Measurements from ENCODE around the gene ATP6V0E1.
"Not testable (repeated sequence)": the region's sequence is repeated elsewhere in the genome, so short reads cannot be mapped to it uniquely, and the experiment has no call there.

ATP6V0E1 gene

GRCh38 chr5:173029499-173029921, 45.9 kb downstream of the ATP6V0E1 start:
- no peak overlapping the region for H3K4me2 ChIP-seq (ENCODE audit: low read depth, low read length, poor library complexity, severe bottlenecking)
- TF ChIP-seq EZH2phosphoT487 (IDR thresholded peaks at IDR 0.05; ENCODE audit: borderline replicate concordance) (no peak), CTCF (conservative IDR thresholded peaks at IDR 0.05; ENCODE audit: low read length) (no peak)
- no peaks in the 10 kb centered on the region for H3K9me3 ChIP-seq (ENCODE audit: insufficient read depth, low read depth, low read length)

GRCh38 chr5:173032096-173032495, 48.5 kb downstream of the ATP6V0E1 start:
- not testable (repeated sequence) for H3K4me2 ChIP-seq (ENCODE audit: low read depth, low read length, poor library complexity, severe bottlenecking); H3K9me2 ChIP-seq (replicated peaks; ENCODE audit: low read depth, low read length); H3K79me2 ChIP-seq (ENCODE audit: insufficient read depth, low read length); H3K9me3 ChIP-seq (ENCODE audit: insufficient read depth, low read depth, low read length); H3K27me3 ChIP-seq (ENCODE audit: insufficient read depth, low read length, poor library complexity, severe bottlenecking); H3K9ac ChIP-seq (ENCODE audit: low read depth, low read length, poor library complexity, severe bottlenecking); H3F3A ChIP-seq (ENCODE audit: low read depth); H4K20me1 ChIP-seq (ENCODE audit: insufficient read depth, low read length, poor library complexity, severe bottlenecking); H2AFZ ChIP-seq (ENCODE audit: low read length); H3K36me3 ChIP-seq (ENCODE audit: insufficient read depth, low read length); H3K4me3 ChIP-seq (ENCODE audit: low read length, poor library complexity, severe bottlenecking); H3K4me1 ChIP-seq (ENCODE audit: insufficient read depth, low read length, poor library complexity, severe bottlenecking)

More at GRCh38 chr5:173029499-173029921, 45.9 kb downstream of the ATP6V0E1 start:
- no peak overlapping the region for H2AFZ ChIP-seq (ENCODE audit: low read length)
- H3K27me3 ChIP-seq (ENCODE audit: insufficient read depth, low read length, poor library complexity, severe bottlenecking) = no peaks in the 10 kb centered on the region
- no peaks in the 10 kb centered on the region for H3F3A ChIP-seq (ENCODE audit: low read depth)
- H3K4me3 ChIP-seq (ENCODE audit: low read length, poor library complexity, severe bottlenecking) = no peak overlapping the region
- no peaks in the 10 kb centered on the region for H3K4me1 ChIP-seq (ENCODE audit: insufficient read depth, low read length, poor library complexity, severe bottlenecking)
- H3K9me2 ChIP-seq (replicated peaks; ENCODE audit: low read depth, low read length) = no peaks in the 10 kb centered on the region
- no peaks in the 10 kb centered on the region for H4K20me1 ChIP-seq (ENCODE audit: insufficient read depth, low read length, poor library complexity, severe bottlenecking)
- peaks cover 12% of the 10 kb centered on the region; the same call in 1 of the 2 replicates for H3K79me2 ChIP-seq (ENCODE audit: insufficient read depth, low read length)
- H3K36me3 ChIP-seq (ENCODE audit: insufficient read depth, low read length) = peaks cover 1% of the 10 kb centered on the region; the same call in 1 of the 2 replicates
- H3K9ac ChIP-seq (ENCODE audit: low read depth, low read length, poor library complexity, severe bottlenecking) = no peak overlapping the region

- Histone ChIP-seq H4K20me1 (ENCODE audit: insufficient read depth, low read length, poor library complexity, severe bottlenecking) (no peaks in the 10 kb centered on the region), H3K79me2 (ENCODE audit: insufficient read depth, low read length) (peaks cover 3% of the 10 kb centered on the region; the same call in 1 of the 2 replicates), H3K27me3 (ENCODE audit: insufficient read depth, low read length, poor library complexity, severe bottlenecking) (no peaks in the 10 kb centered on the region), H2AFZ (ENCODE audit: low read length) (no peak overlapping the region), H3K9ac (ENCODE audit: low read depth, low read length, poor library complexity, severe bottlenecking) (no peak overlapping the region), H3F3A (ENCODE audit: low read depth) (no peaks in the 10 kb centered on the region), H3K36me3 (ENCODE audit: insufficient read depth, low read length) (peaks cover 6% of the 10 kb centered on the region; the same call in 1 of the 2 replicates), H3K9me2 (replicated peaks; ENCODE audit: low read depth, low read length) (no peaks in the 10 kb centered on the region), H3K4me3 (ENCODE audit: low read length, poor library complexity, severe bottlenecking) (no peak overlapping the region), H3K4me1 (ENCODE audit: insufficient read depth, low read length, poor library complexity, severe bottlenecking) (no peaks in the 10 kb centered on the region), H3K9me3 (ENCODE audit: insufficient read depth, low read depth, low read length) (no peaks in the 10 kb centered on the region), H3K4me2 (ENCODE audit: low read depth, low read length, poor library complexity, severe bottlenecking) (no peak overlapping the region)
- no peak for TF ChIP-seq CTCF (conservative IDR thresholded peaks at IDR 0.05; ENCODE audit: low read length)
- TF ChIP-seq EZH2phosphoT487 (IDR thresholded peaks at IDR 0.05; ENCODE audit: borderline replicate concordance) = no peak
Observed at GRCh38 chr5:173032730-173033129, 49.2 kb downstream of the ATP6V0E1 start.

GRCh38 chr5:173033923-173034322, 50.4 kb downstream of the ATP6V0E1 start:
- Histone ChIP-seq H3K4me2 (ENCODE audit: low read depth, low read length, poor library complexity, severe bottlenecking) (no peak overlapping the region), H3K4me1 (ENCODE audit: insufficient read depth, low read length, poor library complexity, severe bottlenecking) (no peaks in the 10 kb centered on the region), H3K36me3 (ENCODE audit: insufficient read depth, low read length) (peaks cover 6% of the 10 kb centered on the region; the same call in 1 of the 2 replicates), H3K9me3 (ENCODE audit: insufficient read depth, low read depth, low read length) (no peaks in the 10 kb centered on the region), H3K9ac (ENCODE audit: low read depth, low read length, poor library complexity, severe bottlenecking) (no peak overlapping the region), H3K4me3 (ENCODE audit: low read length, poor library complexity, severe bottlenecking) (no peak overlapping the region), H3F3A (ENCODE audit: low read depth) (no peaks in the 10 kb centered on the region), H3K79me2 (ENCODE audit: insufficient read depth, low read length) (peaks cover 3% of the 10 kb centered on the region; the same call in 1 of the 2 replicates), H3K9me2 (replicated peaks; ENCODE audit: low read depth, low read length) (no peaks in the 10 kb centered on the region), H4K20me1 (ENCODE audit: insufficient read depth, low read length, poor library complexity, severe bottlenecking) (no peaks in the 10 kb centered on the region), H2AFZ (ENCODE audit: low read length) (no peak overlapping the region), H3K27me3 (ENCODE audit: insufficient read depth, low read length, poor library complexity, severe bottlenecking) (no peaks in the 10 kb centered on the region)
- TF ChIP-seq EZH2phosphoT487 (IDR thresholded peaks at IDR 0.05; ENCODE audit: borderline replicate concordance) (no peak), CTCF (conservative IDR thresholded peaks at IDR 0.05; ENCODE audit: low read length) (no peak)

Data from Loucy (cell line).